ENCODE results near the gene TMEM88. TPM values are rescaled to one million over a fixed set of nuclear protein-coding genes. Genes with fewer than 3 reads are reported as not detected.
A peak's percentile ranks its signal among the peaks of the same experiment; 100 is the strongest.

Gene TMEM88
- total RNA-seq, 6 experiments from 2014 or later = 0.40 to 1.3 (median 0.60) TPM

GRCh38 chr17:7842380-7843256, 12.2 kb upstream of the TMEM88 start:
- no peaks in the 10 kb centered on the region for H3K9me3 Mint-ChIP-seq
- peak; percentile 87 for DNase-seq
- peak; percentile 18; the same call in 1 of the 2 replicates for TF ChIP-seq CTCF (IDR thresholded peaks at IDR 0.05)
- peak overlapping the region; percentile 86 for H3K4me3 Mint-ChIP-seq
- peaks cover 8% of the 10 kb centered on the region; the same call in 1 of the 2 replicates for H3K36me3 Mint-ChIP-seq (ENCODE audit: low read depth)
- peak overlapping the region; percentile 97 for H3K27ac Mint-ChIP-seq
- peaks cover 8% of the 10 kb centered on the region for H3K27me3 Mint-ChIP-seq (ENCODE audit: insufficient read depth)
- H3K4me1 Mint-ChIP-seq (ENCODE audit: low read depth) = peaks cover 48% of the 10 kb centered on the region

GRCh38 chr17:7843257-7843535, 11.7 kb upstream of the TMEM88 start:
- peaks cover 8% of the 10 kb centered on the region; the same call in 1 of the 2 replicates for H3K36me3 Mint-ChIP-seq (ENCODE audit: low read depth)
- no peaks in the 10 kb centered on the region for H3K9me3 Mint-ChIP-seq
- H3K4me1 Mint-ChIP-seq (ENCODE audit: low read depth) = peaks cover 44% of the 10 kb centered on the region
- DNase-seq = no peak
- peak overlapping the region; percentile 97 for H3K27ac Mint-ChIP-seq
- no peak for TF ChIP-seq CTCF (IDR thresholded peaks at IDR 0.05)
- peak overlapping the region; percentile 86 for H3K4me3 Mint-ChIP-seq
- peaks cover 8% of the 10 kb centered on the region for H3K27me3 Mint-ChIP-seq (ENCODE audit: insufficient read depth)

GRCh38 chr17:7843536-7844291, 11.2 kb upstream of the TMEM88 start:
- no peak for TF ChIP-seq CTCF (IDR thresholded peaks at IDR 0.05)
- H3K36me3 Mint-ChIP-seq (ENCODE audit: low read depth) = peaks cover 8% of the 10 kb centered on the region; the same call in 1 of the 2 replicates
- peaks cover 8% of the 10 kb centered on the region for H3K27me3 Mint-ChIP-seq (ENCODE audit: insufficient read depth)
- no peaks in the 10 kb centered on the region for H3K9me3 Mint-ChIP-seq
- peak overlapping the region; percentile 86 for H3K4me3 Mint-ChIP-seq
- H3K27ac Mint-ChIP-seq = peak overlapping the region; percentile 97
- peaks cover 39% of the 10 kb centered on the region for H3K4me1 Mint-ChIP-seq (ENCODE audit: low read depth)
- peak; percentile 59 for DNase-seq

GRCh38 chr17:7844292-7845154, 10.3 kb upstream of the TMEM88 start:
- TF ChIP-seq CTCF (IDR thresholded peaks at IDR 0.05) = no peak
- H3K27ac Mint-ChIP-seq = peak overlapping the region; percentile 97
- DNase-seq = peak; percentile 95
- peaks cover 8% of the 10 kb centered on the region for H3K27me3 Mint-ChIP-seq (ENCODE audit: insufficient read depth)
- peaks cover 8% of the 10 kb centered on the region; the same call in 1 of the 2 replicates for H3K36me3 Mint-ChIP-seq (ENCODE audit: low read depth)
- H3K4me1 Mint-ChIP-seq (ENCODE audit: low read depth) = peaks cover 31% of the 10 kb centered on the region
- no peaks in the 10 kb centered on the region for H3K9me3 Mint-ChIP-seq
- peak overlapping the region; percentile 86 for H3K4me3 Mint-ChIP-seq
